ENCODE measurements around the gene VSTM4.

Gene VSTM4

DNA sequence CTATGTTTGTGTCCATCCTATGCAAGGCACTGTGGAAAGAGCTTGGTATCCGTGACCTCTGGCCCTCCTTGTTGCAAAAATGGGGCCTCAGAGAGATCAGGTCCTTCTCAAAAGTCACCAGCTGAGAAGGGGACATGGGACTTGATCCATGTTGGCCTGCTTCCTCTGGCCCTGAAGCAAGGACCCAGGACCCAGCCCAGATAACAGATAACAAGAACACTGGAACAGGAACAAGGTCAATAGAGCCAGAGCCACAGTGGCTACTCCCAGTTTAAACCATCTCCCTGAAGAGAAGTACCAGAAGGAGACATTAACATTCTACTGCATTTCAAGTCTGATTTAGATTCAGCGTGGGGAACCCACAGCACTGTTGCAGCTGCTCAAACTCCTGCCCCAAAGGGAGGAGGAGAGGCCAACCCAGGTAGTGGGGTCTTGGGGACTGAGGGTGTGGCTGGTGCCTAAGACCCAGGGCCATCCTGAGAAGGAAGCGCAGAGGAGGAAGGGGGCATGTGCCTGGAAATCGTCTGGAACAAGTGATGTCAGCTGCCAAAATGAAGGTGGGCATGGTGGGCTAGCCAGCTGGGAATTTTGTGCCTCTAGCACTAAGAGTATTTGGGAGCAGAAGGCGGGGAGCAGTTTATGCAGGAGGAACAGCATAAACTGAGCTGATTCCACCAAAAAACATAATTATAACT, 61.2 kb downstream of the VSTM4 start:
- TF ChIP-seq, protein P1, sequence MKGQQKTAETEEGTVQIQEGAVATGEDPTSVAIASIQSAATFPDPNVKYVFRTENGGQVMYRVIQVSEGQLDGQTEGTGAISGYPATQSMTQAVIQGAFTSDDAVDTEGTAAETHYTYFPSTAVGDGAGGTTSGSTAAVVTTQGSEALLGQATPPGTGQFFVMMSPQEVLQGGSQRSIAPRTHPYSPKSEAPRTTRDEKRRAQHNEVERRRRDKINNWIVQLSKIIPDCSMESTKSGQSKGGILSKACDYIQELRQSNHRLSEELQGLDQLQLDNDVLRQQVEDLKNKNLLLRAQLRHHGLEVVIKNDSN (IDR thresholded peaks at IDR 0.05): no peak
- TF ChIP-seq, protein P2, sequence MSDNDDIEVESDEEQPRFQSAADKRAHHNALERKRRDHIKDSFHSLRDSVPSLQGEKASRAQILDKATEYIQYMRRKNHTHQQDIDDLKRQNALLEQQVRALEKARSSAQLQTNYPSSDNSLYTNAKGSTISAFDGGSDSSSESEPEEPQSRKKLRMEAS (IDR thresholded peaks at IDR 0.05): no peak
- TF ChIP-seq TAF1 (IDR thresholded peaks at IDR 0.05; ENCODE audit: low read depth) (no peak), CEBPB (IDR thresholded peaks at IDR 0.05) (no peak)

DNA sequence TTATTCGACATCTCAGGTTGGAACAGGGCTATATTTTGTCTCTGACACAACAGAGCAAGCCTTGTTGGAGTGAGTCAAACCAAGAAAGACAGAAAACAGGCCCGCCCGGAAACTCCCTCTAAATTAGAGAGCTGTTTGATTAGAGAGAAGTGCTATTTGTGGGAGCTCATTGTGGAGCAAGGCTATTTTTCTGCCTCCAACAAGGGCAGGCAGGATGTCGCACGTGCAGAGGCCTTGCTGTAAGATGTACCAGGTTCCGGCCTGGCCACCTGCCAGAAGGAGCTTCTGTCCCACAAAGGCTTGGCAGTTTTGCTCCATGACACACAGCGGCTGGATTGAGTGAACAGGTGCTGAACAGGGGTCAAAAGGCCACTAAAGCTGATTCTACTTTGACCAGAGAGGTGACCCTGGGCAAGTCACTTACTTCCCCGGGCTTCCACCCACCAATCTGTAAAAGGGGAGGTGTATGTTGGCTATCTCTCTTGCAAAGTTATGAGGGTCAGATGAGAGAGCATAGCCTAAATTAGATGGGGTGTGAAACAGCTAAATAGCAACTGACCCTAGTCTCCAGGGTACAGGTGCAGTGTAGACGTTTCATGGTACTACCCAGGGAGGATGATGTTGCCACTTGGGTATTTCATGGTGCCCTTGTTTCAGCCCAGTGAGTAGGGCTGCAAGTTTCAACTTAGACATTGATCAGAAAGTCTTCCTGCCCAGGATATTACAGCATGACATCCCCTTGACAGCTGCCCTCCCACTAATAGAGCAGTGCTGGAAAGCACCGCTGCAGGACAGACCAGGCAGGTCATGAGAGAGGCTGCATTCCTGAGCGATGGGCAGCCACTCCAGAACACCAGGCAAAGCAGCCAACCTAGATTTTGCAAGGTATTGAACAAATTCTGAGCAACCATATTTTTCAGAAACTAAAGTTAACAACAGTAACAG, 62.0 kb downstream of the VSTM4 start:
- TF ChIP-seq, protein P2 (IDR thresholded peaks at IDR 0.05): no peak
- TF ChIP-seq, protein P3, sequence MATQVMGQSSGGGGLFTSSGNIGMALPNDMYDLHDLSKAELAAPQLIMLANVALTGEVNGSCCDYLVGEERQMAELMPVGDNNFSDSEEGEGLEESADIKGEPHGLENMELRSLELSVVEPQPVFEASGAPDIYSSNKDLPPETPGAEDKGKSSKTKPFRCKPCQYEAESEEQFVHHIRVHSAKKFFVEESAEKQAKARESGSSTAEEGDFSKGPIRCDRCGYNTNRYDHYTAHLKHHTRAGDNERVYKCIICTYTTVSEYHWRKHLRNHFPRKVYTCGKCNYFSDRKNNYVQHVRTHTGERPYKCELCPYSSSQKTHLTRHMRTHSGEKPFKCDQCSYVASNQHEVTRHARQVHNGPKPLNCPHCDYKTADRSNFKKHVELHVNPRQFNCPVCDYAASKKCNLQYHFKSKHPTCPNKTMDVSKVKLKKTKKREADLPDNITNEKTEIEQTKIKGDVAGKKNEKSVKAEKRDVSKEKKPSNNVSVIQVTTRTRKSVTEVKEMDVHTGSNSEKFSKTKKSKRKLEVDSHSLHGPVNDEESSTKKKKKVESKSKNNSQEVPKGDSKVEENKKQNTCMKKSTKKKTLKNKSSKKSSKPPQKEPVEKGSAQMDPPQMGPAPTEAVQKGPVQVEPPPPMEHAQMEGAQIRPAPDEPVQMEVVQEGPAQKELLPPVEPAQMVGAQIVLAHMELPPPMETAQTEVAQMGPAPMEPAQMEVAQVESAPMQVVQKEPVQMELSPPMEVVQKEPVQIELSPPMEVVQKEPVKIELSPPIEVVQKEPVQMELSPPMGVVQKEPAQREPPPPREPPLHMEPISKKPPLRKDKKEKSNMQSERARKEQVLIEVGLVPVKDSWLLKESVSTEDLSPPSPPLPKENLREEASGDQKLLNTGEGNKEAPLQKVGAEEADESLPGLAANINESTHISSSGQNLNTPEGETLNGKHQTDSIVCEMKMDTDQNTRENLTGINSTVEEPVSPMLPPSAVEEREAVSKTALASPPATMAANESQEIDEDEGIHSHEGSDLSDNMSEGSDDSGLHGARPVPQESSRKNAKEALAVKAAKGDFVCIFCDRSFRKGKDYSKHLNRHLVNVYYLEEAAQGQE (IDR thresholded peaks at IDR 0.05; ENCODE audit: low read depth): no peak

DNA sequence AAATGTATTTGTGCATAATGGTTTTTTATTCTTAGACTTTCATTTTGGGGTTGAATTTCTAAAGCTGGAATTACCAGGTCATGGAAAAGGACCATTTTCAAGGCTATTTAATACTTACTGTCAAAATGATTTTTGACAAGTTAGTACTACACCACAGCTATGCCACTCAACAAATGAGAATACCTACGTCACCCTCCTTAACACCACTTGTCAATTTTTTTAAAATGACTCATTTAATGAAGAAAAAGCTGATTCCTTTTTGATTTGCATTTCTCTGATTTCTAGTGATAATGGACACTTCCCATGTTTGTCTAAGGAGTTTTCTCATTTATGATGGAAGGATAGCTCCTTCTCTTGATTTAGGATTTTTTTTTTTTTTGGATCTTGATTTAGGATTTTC, 63.3 kb downstream of the VSTM4 start:
- TF ChIP-seq ZBTB7A (IDR thresholded peaks at IDR 0.05; ENCODE audit: low read depth) (no peak), NFIC (IDR thresholded peaks at IDR 0.05) (no peak), EP300 (IDR thresholded peaks at IDR 0.05; ENCODE audit: borderline replicate concordance) (no peak), EGR1 (IDR thresholded peaks at IDR 0.05) (no peak), RAD21 (IDR thresholded peaks at IDR 0.05; ENCODE audit: low read depth) (no peak), YY1 (IDR thresholded peaks at IDR 0.05; ENCODE audit: low read depth) (no peak)
- TF ChIP-seq, protein P3 (IDR thresholded peaks at IDR 0.05; ENCODE audit: low read depth): no peak
- TF ChIP-seq, protein P1 (IDR thresholded peaks at IDR 0.05): no peak

DNA sequence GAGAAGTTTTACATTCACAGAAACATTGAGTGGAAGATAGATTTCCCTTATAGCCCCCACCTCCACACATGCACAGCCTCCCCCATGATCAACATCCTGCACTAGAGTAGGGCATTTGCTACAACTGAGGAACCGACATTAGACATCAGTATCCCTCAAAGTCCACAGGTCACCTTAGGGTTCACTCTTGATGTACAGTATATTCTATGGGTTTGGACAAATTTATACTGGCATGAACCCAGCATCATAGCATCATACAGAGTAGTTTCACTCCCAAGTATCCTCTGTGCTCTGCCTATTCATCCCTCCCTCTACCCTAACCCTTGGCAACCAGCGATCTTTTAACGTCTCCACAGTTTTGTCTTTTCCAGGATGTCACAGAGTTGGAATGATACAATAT, 64.4 kb downstream of the VSTM4 start:
- TF ChIP-seq TAF1 (IDR thresholded peaks at IDR 0.05; ENCODE audit: low read depth) (no peak), CREB1 (IDR thresholded peaks at IDR 0.05; ENCODE audit: low read depth) (no peak), TCF12 (IDR thresholded peaks at IDR 0.05; ENCODE audit: low read depth) (no peak)
- TF ChIP-seq, protein P3 (IDR thresholded peaks at IDR 0.05; ENCODE audit: low read depth): no peak

DNA sequence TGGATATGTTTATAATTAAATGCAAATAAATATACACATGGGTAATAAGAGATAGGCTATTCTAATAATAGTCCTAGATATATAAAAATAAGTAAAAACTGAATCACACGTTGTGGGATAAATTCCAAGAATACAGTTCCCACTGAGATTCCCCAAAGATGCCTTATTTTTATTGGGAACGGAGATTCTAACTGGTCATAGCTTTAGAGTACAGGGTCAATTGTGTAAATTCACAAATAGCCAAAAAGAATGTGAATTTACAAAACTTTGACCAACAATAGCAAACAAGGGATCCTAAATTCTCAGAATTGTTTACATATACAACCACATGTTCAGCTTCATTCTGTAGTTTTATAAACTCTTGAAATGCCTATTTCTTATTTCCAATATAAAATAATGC, 65.0 kb downstream of the VSTM4 start:
- TF ChIP-seq CREB1 (IDR thresholded peaks at IDR 0.05; ENCODE audit: low read depth) (no peak), ZBTB7A (IDR thresholded peaks at IDR 0.05; ENCODE audit: low read depth) (no peak), TAF1 (IDR thresholded peaks at IDR 0.05; ENCODE audit: low read depth) (no peak), TCF12 (IDR thresholded peaks at IDR 0.05; ENCODE audit: low read depth) (no peak), TEAD4 (IDR thresholded peaks at IDR 0.05) (no peak), EP300 (IDR thresholded peaks at IDR 0.05; ENCODE audit: borderline replicate concordance) (no peak), FOXM1 (IDR thresholded peaks at IDR 0.05; ENCODE audit: borderline replicate concordance, low read depth) (no peak), RAD21 (IDR thresholded peaks at IDR 0.05; ENCODE audit: low read depth) (no peak), NFIC (IDR thresholded peaks at IDR 0.05) (no peak), EGR1 (IDR thresholded peaks at IDR 0.05) (no peak), YY1 (IDR thresholded peaks at IDR 0.05; ENCODE audit: low read depth) (no peak), CEBPB (IDR thresholded peaks at IDR 0.05) (no peak)
- TF ChIP-seq, protein P3 (IDR thresholded peaks at IDR 0.05; ENCODE audit: low read depth): no peak
- TF ChIP-seq, protein P2 (IDR thresholded peaks at IDR 0.05): no peak
- TF ChIP-seq, protein P1 (IDR thresholded peaks at IDR 0.05): no peak

Data from Ishikawa (cell line).